Activated naive CD4-positive, alpha-beta T cell treated with anti-CD3 and anti-CD28 coated beads for 36 hours (primary cell): ENCODE results near the gene URGCP. TPM values are rescaled to one million over a fixed set of nuclear protein-coding genes. Genes with fewer than 3 reads are reported as not detected.

ENCODE experiments used
- CTCF ChIA-PET: fragments of 350-600 bp; sonication (Branson Sonifier 250); formaldehyde crosslinking; loops from one replicate; lab custom pipeline; 2021; ENCODE audit warnings: antibody characterized with exemption; lab: Charles Lee
- DNase-seq: peaks from one replicate; pipeline ENCODE4 v3.0.0-alpha.2; 2020
- H3K27ac Mint-ChIP-seq: one replicate; pipeline ENCODE4 v1.8.0; 2021; ENCODE audit warnings: mild to moderate bottlenecking, mixed read lengths
- H3K27me3 Mint-ChIP-seq: one replicate; pipeline ENCODE4 v1.8.0; 2021; ENCODE audit warnings: low read depth, mixed read lengths
- H3K36me3 Mint-ChIP-seq: one replicate; pipeline ENCODE4 v1.8.0; 2021; ENCODE audit warnings: low read depth, mixed read lengths
- H3K4me1 Mint-ChIP-seq: one replicate; pipeline ENCODE4 v1.8.0; 2021; ENCODE audit warnings: low read depth, mixed read lengths
- H3K4me3 Mint-ChIP-seq: one replicate; pipeline ENCODE4 v1.8.0; 2021; ENCODE audit warnings: mild to moderate bottlenecking, moderate library complexity, mixed read lengths
- H3K9me3 Mint-ChIP-seq: one replicate; pipeline ENCODE4 v1.8.0; 2021; ENCODE audit warnings: mixed read lengths
- intact Hi-C: fragments of 100-400 bp; cut with micrococcal nuclease; formaldehyde crosslinking; loops from one replicate; pipeline ENCODE4 v1.15.1; 2023
- total RNA-seq, 2 experiments: library from RNA; stranded (reverse); gene quantifications; one replicate each; pipeline ENCODE4 v1.2.3, GENCODE V29; 2021

Gene URGCP
- total RNA-seq, 2 experiments from 2014 or later = 21.5 to 23.9 TPM

GRCh38 chr7:43880596-43880995, 25.8 kb downstream of the URGCP start:
- CTCF ChIA-PET = interaction anchor here (0.6 to 1.5 kb wide), 2 partner anchors 121 to 465 kb away, joined by 3 read pairs; no protein-coding TSS in a partner anchor
- intact Hi-C loops = no loop called here
- no peaks in the 10 kb centered on the region for H3K27me3 Mint-ChIP-seq
- H3K4me3 Mint-ChIP-seq = no peak overlapping the region
- H3K4me1 Mint-ChIP-seq = no peaks in the 10 kb centered on the region
- no peaks in the 10 kb centered on the region for H3K9me3 Mint-ChIP-seq
- peaks cover 49% of the 10 kb centered on the region for H3K36me3 Mint-ChIP-seq
- no peak for DNase-seq
- no peak overlapping the region for H3K27ac Mint-ChIP-seq

- H3K4me1 Mint-ChIP-seq = no peaks in the 10 kb centered on the region
- H3K9me3 Mint-ChIP-seq = no peaks in the 10 kb centered on the region
- H3K36me3 Mint-ChIP-seq = peaks cover 52% of the 10 kb centered on the region
- H3K27me3 Mint-ChIP-seq = no peaks in the 10 kb centered on the region
- no peak for DNase-seq
- intact Hi-C loops = no loop called here
- no peak overlapping the region for H3K4me3 Mint-ChIP-seq
- no peak overlapping the region for H3K27ac Mint-ChIP-seq
- CTCF ChIA-PET = interaction anchor here (1.2 to 1.5 kb wide), 2 partner anchors 15 to 120 kb away, joined by 3 to 4 read pairs; no protein-coding TSS in a partner anchor
Measured at GRCh38 chr7:43879477-43879876, 26.9 kb downstream of the URGCP start.

- H3K9me3 Mint-ChIP-seq = no peaks in the 10 kb centered on the region
- no peaks in the 10 kb centered on the region for H3K4me1 Mint-ChIP-seq
- H3K27ac Mint-ChIP-seq = no peak overlapping the region
- DNase-seq = no peak
- intact Hi-C loops = no loop called here
- peaks cover 50% of the 10 kb centered on the region for H3K36me3 Mint-ChIP-seq
- no peak overlapping the region for H3K4me3 Mint-ChIP-seq
- CTCF ChIA-PET = interaction anchor here (1.2 kb wide), 1 partner anchor 15 kb away, joined by 4 read pairs; no protein-coding TSS in a partner anchor
- H3K27me3 Mint-ChIP-seq = no peaks in the 10 kb centered on the region
Measured at GRCh38 chr7:43878867-43879266, 27.5 kb downstream of the URGCP start.

- no peaks in the 10 kb centered on the region for H3K27me3 Mint-ChIP-seq
- H3K4me3 Mint-ChIP-seq = no peak overlapping the region
- no peak overlapping the region for H3K27ac Mint-ChIP-seq
- intact Hi-C loops = no loop called here
- DNase-seq = no peak
- H3K36me3 Mint-ChIP-seq = peaks cover 47% of the 10 kb centered on the region
- H3K9me3 Mint-ChIP-seq = no peaks in the 10 kb centered on the region
- H3K4me1 Mint-ChIP-seq = no peaks in the 10 kb centered on the region
- CTCF ChIA-PET = interaction anchor here (1.2 kb wide), 1 partner anchor 16 kb away, joined by 4 read pairs; no protein-coding TSS in a partner anchor
Measured at GRCh38 chr7:43877968-43878864, 28.2 kb downstream of the URGCP start.

DNA sequence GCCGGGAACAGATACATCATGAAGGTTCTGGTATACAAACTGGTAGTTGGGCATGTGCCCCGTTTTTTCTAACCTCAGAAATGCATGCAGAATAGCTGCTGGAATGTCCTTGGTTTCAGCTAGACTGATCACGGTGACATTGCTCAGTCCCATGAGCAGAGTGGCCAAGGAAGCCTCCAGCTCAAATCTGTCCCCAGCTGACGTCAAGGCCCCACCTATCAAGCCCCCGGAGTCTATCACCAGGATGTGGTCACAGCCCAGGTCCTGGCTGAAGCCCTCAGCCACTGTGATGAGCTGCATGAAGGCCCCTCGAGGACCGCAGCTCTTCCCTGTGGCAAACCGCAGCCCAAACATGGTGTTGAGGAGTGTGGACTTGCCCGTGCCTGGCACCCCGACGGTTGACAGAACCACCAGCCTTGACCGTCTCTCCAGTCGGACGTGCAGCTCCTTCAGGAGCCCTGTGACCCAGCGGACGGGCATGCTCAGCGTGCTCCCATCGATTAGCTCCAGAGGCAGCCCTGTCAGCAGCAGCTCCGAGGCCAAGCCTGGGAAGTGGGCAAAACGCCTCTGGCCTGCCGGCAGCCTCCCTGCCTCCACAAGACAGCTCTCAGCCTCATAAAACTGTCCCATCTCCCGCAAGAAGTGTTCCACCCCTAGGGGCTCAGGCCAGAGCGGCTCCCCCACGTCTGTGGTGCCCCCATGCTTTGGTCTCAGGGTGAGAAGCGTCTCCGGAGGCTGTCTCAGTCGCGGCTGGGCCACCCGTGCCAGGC, 29.2 kb downstream of the URGCP start:
- no peak for DNase-seq
- Mint-ChIP-seq H3K36me3 (peaks cover 45% of the 10 kb centered on the region), H3K4me3 (no peak overlapping the region), H3K4me1 (peaks cover 3% of the 10 kb centered on the region), H3K27me3 (no peaks in the 10 kb centered on the region), H3K27ac (no peak overlapping the region), H3K9me3 (no peaks in the 10 kb centered on the region)
- intact Hi-C loops = no loop called here
- CTCF ChIA-PET = no interaction called here

GRCh38 chr7:43876241-43876640, 30.2 kb downstream of the URGCP start:
- intact Hi-C loops = no loop called here
- CTCF ChIA-PET = interaction anchor here (0.6 kb wide), 1 partner anchor 396 kb away, joined by 3 read pairs; no protein-coding TSS in a partner anchor
- Mint-ChIP-seq H3K36me3 (peaks cover 40% of the 10 kb centered on the region), H3K4me3 (no peak overlapping the region), H3K4me1 (peaks cover 4% of the 10 kb centered on the region), H3K9me3 (no peaks in the 10 kb centered on the region), H3K27ac (no peak overlapping the region), H3K27me3 (no peaks in the 10 kb centered on the region)
- DNase-seq = no peak

- no peak overlapping the region for H3K27ac Mint-ChIP-seq
- H3K36me3 Mint-ChIP-seq = peaks cover 25% of the 10 kb centered on the region
- no peak for DNase-seq
- H3K4me3 Mint-ChIP-seq = no peak overlapping the region
- no peaks in the 10 kb centered on the region for H3K9me3 Mint-ChIP-seq
- peaks cover 15% of the 10 kb centered on the region for H3K4me1 Mint-ChIP-seq
- intact Hi-C loops = no loop called here
- CTCF ChIA-PET = no interaction called here
- H3K27me3 Mint-ChIP-seq = no peaks in the 10 kb centered on the region
Measured at GRCh38 chr7:43873300-43873699, 33.1 kb downstream of the URGCP start.

GRCh38 chr7:43872406-43873110, 33.8 kb downstream of the URGCP start:
- Mint-ChIP-seq H3K4me1 (peaks cover 20% of the 10 kb centered on the region), H3K4me3 (no peak overlapping the region), H3K27ac (no peak overlapping the region), H3K27me3 (no peaks in the 10 kb centered on the region), H3K9me3 (no peaks in the 10 kb centered on the region), H3K36me3 (peaks cover 19% of the 10 kb centered on the region)
- no peak for DNase-seq
- CTCF ChIA-PET = no interaction called here
- intact Hi-C loops = no loop called here

- no peaks in the 10 kb centered on the region for H3K9me3 Mint-ChIP-seq
- H3K27me3 Mint-ChIP-seq = no peaks in the 10 kb centered on the region
- CTCF ChIA-PET = no interaction called here
- H3K27ac Mint-ChIP-seq = no peak overlapping the region
- intact Hi-C loops = no loop called here
- no peak overlapping the region for H3K4me3 Mint-ChIP-seq
- peaks cover 22% of the 10 kb centered on the region for H3K36me3 Mint-ChIP-seq
- H3K4me1 Mint-ChIP-seq = peaks cover 20% of the 10 kb centered on the region
- no peak for DNase-seq
Measured at GRCh38 chr7:43871064-43871463, 35.3 kb downstream of the URGCP start.

DNA sequence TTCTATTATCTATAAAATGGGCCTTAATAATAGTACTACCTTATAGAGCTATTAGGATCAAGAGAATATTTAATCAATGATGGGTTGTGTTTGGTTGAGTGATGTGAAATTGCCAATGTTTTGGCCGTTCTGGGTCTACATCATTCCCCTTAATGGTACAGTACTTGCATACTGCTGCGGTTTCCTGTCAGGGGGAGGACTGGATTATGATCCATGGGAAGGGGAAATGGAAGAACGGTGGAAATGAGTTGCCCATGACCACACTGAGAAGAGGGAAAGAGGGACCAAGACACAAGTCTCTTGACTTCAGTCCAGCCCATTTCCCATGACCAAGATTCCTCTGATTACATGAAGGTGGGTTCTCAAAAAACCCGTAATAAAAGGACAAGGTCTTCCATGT, 36.1 kb downstream of the URGCP start:
- Mint-ChIP-seq H3K4me3 (no peak overlapping the region), H3K27ac (no peak overlapping the region), H3K4me1 (peaks cover 20% of the 10 kb centered on the region), H3K27me3 (no peaks in the 10 kb centered on the region), H3K9me3 (no peaks in the 10 kb centered on the region), H3K36me3 (peaks cover 20% of the 10 kb centered on the region)
- no peak for DNase-seq
- CTCF ChIA-PET = no interaction called here
- intact Hi-C loops = no loop called here

DNA sequence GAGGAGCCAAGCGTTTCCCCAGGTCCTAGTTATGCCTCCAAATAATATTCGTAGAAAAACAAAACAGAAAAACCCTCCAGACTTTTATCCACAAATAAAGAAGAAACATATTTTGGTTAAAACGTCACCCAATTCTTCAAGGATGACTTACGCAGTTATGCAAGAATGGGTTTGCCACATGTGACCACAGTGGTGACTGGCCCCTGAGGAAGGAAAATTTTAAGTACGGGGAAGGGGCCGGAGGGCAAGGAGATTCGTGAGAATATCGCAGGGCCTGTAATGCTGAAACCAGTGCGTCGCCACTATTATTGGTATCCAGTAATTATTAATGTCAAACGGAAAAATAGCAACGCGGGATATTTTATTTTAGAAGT, 36.5 kb downstream of the URGCP start:
- peak; percentile 44 for DNase-seq
- Mint-ChIP-seq H3K27me3 (no peaks in the 10 kb centered on the region), H3K27ac (peak overlapping the region; percentile 89), H3K9me3 (no peaks in the 10 kb centered on the region), H3K36me3 (peaks cover 20% of the 10 kb centered on the region), H3K4me3 (peak overlapping the region; percentile 81), H3K4me1 (peaks cover 20% of the 10 kb centered on the region)
- intact Hi-C loops = loop anchor here (1.0 to 10.0 kb wide), 5 partner anchors 36 to 935 kb away; partner anchors contain the start of genes MRPL32, PSMA2, UBE2D4 and URGCP
- CTCF ChIA-PET = no interaction called here
